Transverse colon (tissue), 4 donors: ENCODE measurements around the gene MIEF1.

Experiments used
- POLR2AphosphoS5 ChIP-seq, 3 donors: sonication (generic); formaldehyde crosslinking; IDR thresholded peaks; one replicate each; pipeline ENCODE4 v1.6.1; 2016; ENCODE audit warnings: antibody characterized with exemption in 3 of 3
- TF ChIP-seq, protein P1 (sequence below), 5 experiments: fragments of 200-600 bp in 3 of 5; fragments of 450-650 bp in 2 of 5; sonication (generic) in 3 of 5; IDR thresholded peaks; 1 replicate in 2 of 5; 2 replicates in 3 of 5; pipeline ENCODE4 v1.5.1; 2016 to 2017; ENCODE audit warnings: antibody characterized with exemption in 5 of 5, inconsistent platforms in 3 of 5, mild to moderate bottlenecking in 2 of 5, moderate library complexity in 1 of 5

DNA sequence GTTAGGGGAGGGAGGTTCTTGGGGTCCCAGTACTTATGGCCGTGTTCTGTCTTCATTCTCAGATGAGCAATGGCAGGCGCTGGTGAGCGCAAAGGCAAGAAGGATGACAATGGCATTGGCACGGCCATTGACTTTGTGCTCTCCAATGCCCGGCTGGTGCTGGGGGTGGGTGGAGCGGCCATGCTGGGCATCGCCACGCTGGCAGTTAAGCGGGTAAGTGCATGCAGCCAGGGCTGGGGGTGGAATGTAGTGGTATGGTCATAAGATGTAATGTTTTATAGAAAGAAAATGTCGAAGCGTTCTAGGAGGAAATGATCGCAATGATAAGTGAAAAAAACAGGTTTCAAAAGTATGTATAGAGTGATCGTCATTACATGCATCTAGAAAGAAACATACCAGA, 9.1 kb downstream of the MIEF1 start:
- TF ChIP-seq, protein P1, sequence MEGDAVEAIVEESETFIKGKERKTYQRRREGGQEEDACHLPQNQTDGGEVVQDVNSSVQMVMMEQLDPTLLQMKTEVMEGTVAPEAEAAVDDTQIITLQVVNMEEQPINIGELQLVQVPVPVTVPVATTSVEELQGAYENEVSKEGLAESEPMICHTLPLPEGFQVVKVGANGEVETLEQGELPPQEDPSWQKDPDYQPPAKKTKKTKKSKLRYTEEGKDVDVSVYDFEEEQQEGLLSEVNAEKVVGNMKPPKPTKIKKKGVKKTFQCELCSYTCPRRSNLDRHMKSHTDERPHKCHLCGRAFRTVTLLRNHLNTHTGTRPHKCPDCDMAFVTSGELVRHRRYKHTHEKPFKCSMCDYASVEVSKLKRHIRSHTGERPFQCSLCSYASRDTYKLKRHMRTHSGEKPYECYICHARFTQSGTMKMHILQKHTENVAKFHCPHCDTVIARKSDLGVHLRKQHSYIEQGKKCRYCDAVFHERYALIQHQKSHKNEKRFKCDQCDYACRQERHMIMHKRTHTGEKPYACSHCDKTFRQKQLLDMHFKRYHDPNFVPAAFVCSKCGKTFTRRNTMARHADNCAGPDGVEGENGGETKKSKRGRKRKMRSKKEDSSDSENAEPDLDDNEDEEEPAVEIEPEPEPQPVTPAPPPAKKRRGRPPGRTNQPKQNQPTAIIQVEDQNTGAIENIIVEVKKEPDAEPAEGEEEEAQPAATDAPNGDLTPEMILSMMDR (IDR thresholded peaks at IDR 0.05), result no peak
- TF ChIP-seq POLR2AphosphoS5 (IDR thresholded peaks at IDR 0.05), result no peak
